ENCODE data around the gene KCNAB1.

GRCh38 chr3:156166808-156167207 is 46.4 kb downstream of the KCNAB1 start:
- TF ChIP-seq CTCF (conservative IDR thresholded peaks at IDR 0.05; ENCODE audit: low read length) (no peak), EZH2phosphoT487 (IDR thresholded peaks at IDR 0.05; ENCODE audit: borderline replicate concordance, low read depth, low read length) (no peak)

All from OCI-LY7 (cell line).